GM12801 (cell line): Measurements from ENCODE around the gene MTG2.

ENCODE experiments used
- TF ChIP-seq, protein P1 (sequence below): IDR thresholded peaks from one replicate; pipeline ENCODE4 v1.5.1; 2011; ENCODE audit warnings: control low read depth; ENCODE audit not compliant: insufficient read length; ENCODE audit errors: extremely low read depth

The MTG2 gene

DNA sequence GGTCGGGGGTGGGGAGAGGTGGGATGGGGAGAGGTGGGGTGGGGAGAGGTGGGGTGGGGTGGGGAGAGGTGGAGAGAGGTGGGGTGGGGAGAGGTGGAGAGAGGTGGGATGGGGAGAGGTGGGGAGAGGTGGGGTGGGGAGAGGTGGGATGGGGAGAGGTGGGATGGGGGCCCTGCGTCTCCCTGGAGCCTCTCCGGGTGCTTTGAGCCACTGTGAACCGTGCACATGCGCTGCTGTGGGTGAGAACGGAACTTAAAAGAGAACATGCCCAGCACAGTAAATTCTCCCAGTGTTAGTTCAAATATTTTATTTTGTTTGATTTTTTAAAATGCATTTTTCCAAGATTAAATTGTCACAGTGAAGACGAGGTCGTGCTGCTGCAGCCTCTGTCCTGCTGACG, 22.6 kb upstream of the MTG2 start:
- TF ChIP-seq, protein P1, sequence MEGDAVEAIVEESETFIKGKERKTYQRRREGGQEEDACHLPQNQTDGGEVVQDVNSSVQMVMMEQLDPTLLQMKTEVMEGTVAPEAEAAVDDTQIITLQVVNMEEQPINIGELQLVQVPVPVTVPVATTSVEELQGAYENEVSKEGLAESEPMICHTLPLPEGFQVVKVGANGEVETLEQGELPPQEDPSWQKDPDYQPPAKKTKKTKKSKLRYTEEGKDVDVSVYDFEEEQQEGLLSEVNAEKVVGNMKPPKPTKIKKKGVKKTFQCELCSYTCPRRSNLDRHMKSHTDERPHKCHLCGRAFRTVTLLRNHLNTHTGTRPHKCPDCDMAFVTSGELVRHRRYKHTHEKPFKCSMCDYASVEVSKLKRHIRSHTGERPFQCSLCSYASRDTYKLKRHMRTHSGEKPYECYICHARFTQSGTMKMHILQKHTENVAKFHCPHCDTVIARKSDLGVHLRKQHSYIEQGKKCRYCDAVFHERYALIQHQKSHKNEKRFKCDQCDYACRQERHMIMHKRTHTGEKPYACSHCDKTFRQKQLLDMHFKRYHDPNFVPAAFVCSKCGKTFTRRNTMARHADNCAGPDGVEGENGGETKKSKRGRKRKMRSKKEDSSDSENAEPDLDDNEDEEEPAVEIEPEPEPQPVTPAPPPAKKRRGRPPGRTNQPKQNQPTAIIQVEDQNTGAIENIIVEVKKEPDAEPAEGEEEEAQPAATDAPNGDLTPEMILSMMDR, result no peak

DNA sequence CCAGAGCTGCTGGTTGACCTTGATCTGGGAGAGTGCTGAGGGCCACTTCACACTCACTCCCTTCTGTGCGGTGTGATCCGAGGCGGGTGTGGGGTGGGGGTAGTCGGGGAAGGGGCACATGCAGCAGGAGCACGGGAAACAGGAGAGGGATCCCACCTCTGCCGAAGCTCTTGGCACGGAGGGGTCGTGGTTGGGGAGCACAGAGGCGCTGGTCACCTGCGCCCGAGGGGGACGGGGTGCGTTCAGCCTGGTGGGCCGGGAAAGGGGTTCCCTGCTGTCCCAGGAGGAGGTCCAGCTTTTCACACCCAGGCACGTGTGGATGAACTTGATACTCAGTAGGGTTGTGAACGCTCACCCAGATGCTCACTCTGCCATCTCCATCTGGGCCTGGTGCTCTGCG, 22.0 kb upstream of the MTG2 start:
- TF ChIP-seq, protein P1, result no peak

DNA sequence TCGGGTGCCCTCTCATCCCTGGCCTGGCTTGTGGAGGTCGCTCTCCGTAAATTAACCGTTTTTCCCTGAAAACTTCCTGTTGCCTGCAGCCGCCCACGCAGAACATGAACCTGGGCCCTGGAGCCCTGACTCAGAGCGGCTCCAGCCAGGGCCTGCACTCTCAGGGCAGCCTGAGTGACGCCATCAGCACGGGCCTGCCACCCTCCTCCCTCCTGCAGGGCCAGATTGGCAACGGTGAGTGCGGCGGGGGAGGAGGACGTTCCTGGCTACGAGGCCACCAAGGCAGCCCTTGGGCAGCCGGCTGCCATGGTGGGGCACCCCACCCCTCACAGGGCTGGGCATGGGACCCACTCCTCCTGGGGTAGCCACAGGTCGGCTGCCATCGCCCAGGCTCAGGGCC, 21.5 kb upstream of the MTG2 start:
- TF ChIP-seq, protein P1, result no peak

DNA sequence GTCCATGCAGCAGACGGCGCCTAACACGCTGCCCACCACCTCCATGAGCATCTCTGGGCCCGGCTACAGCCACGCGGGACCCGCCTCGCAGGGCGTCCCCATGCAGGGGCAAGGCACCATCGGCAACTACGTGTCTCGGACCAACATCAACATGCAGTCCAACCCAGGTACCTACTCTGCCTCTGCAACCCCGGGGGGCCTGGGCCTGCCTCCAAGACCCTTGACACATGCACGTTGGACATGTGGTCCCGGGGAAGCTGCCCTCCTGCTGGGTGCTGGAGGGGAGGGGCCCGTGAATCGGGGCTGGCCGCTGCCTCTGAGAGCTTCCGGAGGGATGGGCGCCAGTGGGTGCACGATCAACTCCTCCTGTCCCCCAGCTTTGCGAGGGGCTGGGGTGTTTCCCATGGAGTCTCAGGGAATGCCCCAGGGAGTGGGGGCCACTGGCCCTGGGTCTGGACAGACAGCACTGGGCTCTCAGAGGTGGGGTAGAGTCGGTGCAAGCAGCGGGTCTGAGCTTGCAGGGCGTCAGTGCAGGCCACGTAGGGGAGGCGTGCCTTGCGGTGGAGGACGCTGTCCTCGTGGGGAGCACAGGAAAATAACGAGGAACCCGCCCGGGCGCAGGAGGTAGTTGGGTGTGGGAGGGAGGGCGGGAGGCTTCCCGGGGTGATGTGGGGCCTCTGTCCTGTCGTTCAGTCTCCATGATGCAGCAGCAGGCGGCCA, 19.9 kb upstream of the MTG2 start:
- TF ChIP-seq, protein P1, result no peak

DNA sequence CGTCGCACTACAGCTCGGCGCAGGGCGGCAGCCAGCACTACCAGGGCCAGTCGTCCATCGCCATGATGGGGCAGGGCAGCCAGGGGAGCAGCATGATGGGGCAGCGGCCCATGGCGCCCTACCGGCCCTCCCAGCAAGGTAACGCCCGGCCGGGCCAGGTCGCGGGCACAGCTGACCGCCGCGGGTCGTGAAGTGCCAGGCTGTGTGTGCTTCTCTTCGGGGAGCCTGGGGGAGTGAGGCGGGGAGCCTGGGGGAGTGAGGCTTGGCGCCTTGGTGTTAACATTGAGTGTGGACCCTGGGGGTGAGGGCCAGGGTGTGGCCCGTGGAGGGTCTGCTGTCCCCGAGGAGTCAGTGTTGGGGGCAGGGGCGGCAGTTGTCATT, 19.4 kb upstream of the MTG2 start:
- TF ChIP-seq, protein P1, result no peak

DNA sequence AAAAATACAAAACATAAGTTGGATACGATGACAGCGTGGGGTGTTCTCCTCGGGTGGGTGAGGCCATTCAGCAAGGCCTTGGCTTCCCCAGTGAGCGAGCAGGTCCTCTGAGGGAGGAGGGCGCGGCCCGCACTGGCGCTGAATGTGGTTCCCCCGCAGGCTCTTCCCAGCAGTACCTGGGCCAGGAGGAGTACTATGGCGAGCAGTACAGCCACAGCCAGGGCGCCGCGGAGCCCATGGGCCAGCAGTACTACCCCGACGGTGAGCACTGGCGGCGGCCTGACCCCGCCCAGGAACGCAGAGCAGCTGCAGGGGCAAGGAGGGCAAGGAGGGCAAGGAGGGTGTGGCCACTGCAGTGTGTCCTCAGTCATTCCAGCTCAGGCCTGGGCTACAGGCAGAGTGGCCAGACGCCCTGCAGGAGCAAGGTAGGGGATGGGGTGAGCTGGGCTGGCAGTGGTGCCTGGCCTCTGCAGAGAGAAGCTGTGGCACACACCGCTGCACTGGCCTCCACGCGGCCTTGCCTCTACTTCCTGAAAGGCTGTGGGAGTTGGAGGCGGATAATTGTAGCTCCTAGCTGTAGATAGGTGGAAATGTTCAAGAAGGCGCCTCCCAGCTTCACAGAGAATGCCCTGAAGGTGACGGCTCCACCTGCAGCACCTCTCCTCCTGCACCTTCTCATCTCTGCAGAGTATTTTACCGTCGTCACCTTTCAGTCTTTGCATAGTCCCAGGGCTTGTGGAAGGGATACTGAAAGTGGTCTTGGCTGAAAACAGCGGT, 18.7 kb upstream of the MTG2 start:
- TF ChIP-seq, protein P1, result no peak

DNA sequence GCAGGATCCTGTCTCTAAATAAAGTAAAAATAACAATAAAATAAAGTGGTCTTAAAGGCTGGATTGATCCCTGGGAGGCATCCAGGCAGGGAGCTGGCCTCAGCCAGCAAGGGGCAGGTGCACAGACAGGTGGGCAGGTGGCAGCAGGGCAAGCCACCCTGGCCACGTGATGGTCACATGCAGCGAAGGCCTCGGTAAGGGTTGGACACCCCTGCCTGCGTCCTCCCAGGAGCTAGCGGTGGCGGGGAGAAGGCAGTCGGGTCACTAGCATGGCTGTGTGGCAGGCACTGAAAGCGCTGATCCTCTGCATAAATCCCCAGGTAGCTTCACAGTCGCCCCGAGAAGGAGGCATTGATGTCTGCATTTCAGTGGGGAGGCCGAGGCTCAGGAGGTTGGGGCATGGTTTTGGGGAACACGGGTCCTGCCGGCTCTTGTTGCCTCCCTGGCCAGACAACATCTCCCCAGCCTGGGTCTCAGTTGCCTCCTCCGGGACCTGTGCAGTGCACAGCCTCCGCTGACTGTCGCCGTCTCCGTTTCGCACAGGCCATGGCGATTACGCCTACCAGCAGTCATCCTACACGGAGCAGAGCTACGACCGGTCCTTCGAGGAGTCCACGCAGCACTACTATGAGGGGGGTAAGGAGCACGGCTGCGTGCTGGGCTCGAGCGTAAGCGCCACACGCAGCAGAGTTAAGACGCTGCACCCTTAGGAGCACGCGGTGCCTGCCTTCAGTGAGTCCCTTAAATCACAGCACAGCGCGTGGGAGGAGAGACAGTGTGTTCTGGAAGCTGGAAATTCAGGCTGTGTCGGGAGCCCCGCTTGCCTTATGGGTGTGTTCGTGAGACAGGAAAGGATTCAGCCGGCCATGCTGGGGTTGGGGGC, 17.7 kb upstream of the MTG2 start:
- TF ChIP-seq, protein P1, result no peak
